Astrocyte (in vitro differentiated cells and primary cell): ENCODE data around the gene ATAD2B.

ENCODE experiments used
- EZH2 ChIP-seq: IDR thresholded peaks from 2 replicates; pipeline ENCODE4 v1.6.1; 2012; ENCODE audit warnings: mild to moderate bottlenecking, low read length, inconsistent platforms; ENCODE audit not compliant: insufficient read depth
- TF ChIP-seq, protein P1 (sequence below): IDR thresholded peaks from 2 replicates; pipeline ENCODE4 v1.5.1; 2011; ENCODE audit warnings: low read depth, mild to moderate bottlenecking, inconsistent platforms, low read length, moderate library complexity; ENCODE audit not compliant: insufficient read depth

DNA sequence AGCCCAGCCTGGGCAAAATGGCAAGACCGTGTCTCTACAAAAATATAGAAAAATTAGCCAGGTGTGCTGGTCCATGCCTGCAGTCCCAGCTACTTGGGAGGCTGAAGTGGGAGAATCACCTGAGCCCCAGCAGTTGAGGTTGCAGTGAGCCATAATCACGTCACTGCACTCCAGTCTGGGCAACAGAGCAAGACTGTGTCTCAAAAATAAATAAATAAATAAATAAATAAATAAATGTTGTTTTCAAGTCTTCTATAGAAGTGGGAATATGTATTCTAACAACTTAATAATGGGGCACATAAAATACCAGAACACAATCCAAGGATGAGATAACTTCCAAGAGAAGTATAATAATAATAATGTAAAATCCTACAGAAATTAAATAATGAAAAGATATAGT is 23.9 kb downstream of the ATAD2B start:
- TF ChIP-seq, protein P1, sequence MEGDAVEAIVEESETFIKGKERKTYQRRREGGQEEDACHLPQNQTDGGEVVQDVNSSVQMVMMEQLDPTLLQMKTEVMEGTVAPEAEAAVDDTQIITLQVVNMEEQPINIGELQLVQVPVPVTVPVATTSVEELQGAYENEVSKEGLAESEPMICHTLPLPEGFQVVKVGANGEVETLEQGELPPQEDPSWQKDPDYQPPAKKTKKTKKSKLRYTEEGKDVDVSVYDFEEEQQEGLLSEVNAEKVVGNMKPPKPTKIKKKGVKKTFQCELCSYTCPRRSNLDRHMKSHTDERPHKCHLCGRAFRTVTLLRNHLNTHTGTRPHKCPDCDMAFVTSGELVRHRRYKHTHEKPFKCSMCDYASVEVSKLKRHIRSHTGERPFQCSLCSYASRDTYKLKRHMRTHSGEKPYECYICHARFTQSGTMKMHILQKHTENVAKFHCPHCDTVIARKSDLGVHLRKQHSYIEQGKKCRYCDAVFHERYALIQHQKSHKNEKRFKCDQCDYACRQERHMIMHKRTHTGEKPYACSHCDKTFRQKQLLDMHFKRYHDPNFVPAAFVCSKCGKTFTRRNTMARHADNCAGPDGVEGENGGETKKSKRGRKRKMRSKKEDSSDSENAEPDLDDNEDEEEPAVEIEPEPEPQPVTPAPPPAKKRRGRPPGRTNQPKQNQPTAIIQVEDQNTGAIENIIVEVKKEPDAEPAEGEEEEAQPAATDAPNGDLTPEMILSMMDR: no peak
- no peak for TF ChIP-seq EZH2
